ENCODE results near the gene TTC28. TPM values are rescaled to one million over a fixed set of nuclear protein-coding genes. Genes with fewer than 3 reads are reported as not detected.

Gene TTC28
- total RNA-seq, 4 donors from 2014 or later: 35.1 to 138 (median 50.8) TPM

- no peaks in the 10 kb centered on the region for H3K27me3 ChIP-seq
- TF ChIP-seq EP300 (IDR thresholded peaks at IDR 0.05): no peak
- no peak for TF ChIP-seq CTCF (IDR thresholded peaks at IDR 0.05)
- TF ChIP-seq POLR2AphosphoS5 (IDR thresholded peaks at IDR 0.05): no peak
- TF ChIP-seq POLR2A (IDR thresholded peaks at IDR 0.05): no peak
- H3K4me1 ChIP-seq: peaks cover 5 to 32% (median 11%) of the 10 kb centered on the region in 3 donors
- 32 to 40% methylated on average over 1 to 2 of the region's 2 CpGs for WGBS, 2 donors (ENCODE audit: low coverage in 1 of 2)
- no peak overlapping the region for H3K4me3 ChIP-seq
- no peak for ATAC-seq
- H3K36me3 ChIP-seq: no peaks in the 10 kb centered on the region
- H3K27ac ChIP-seq: no peak overlapping the region
- H3K9me3 ChIP-seq: no peaks in the 10 kb centered on the region
These were observed 285.0 kb downstream of the TTC28 start for GRCh38 chr22:28394513-28395110.

DNA sequence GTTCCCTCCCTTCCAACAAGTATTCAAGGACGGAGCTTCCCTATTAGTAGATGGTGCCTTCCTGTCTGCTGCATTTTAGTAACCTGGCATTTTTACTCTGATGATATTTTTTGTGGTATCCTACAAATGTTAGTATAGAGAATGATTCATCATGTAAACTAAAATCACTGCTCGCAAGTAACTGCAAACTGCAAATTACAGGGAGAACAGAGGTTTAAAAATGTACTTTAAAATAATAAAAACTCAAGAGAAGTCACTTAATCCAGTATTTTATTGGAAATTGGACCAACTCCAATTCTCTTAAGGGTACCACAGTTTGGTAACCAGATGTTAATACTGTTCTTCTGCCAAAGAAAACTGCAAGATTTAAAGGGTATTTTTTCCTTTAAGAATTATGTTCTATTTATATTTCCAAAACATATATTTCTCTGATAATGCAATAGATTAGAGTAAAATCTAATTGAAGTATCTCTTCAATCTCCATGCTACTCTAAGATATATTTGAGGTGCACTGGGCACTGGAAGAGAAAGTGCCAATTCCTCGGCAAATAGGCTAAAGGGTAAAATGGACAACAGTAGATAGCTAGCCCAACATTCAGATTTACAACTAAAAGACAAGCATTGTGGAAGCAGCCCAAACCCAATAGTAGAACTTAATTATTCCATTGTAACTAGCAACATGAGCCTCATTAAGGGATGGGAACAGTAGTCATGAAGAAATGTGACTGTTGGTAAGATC, 298.0 kb downstream of the TTC28 start:
- Histone ChIP-seq H3K36me3 (no peaks in the 10 kb centered on the region), H3K27me3 (no peaks in the 10 kb centered on the region), H3K9me3 (no peaks in the 10 kb centered on the region), H3K27ac (no peak overlapping the region), H3K4me1 (peaks cover 0 to 31% (median 0%) of the 10 kb centered on the region in 3 donors), H3K4me3 (no peak overlapping the region)
- no peak for TF ChIP-seq CTCF (IDR thresholded peaks at IDR 0.05)
- no peak for TF ChIP-seq POLR2AphosphoS5 (IDR thresholded peaks at IDR 0.05)
- TF ChIP-seq POLR2A (IDR thresholded peaks at IDR 0.05): no peak
- no peak for TF ChIP-seq EP300 (IDR thresholded peaks at IDR 0.05)
- ATAC-seq: no peak
- WGBS, 2 donors (ENCODE audit: low coverage in 1 of 2): 42 to 46% methylated on average over 2 to 3 of the region's 3 CpGs

DNA sequence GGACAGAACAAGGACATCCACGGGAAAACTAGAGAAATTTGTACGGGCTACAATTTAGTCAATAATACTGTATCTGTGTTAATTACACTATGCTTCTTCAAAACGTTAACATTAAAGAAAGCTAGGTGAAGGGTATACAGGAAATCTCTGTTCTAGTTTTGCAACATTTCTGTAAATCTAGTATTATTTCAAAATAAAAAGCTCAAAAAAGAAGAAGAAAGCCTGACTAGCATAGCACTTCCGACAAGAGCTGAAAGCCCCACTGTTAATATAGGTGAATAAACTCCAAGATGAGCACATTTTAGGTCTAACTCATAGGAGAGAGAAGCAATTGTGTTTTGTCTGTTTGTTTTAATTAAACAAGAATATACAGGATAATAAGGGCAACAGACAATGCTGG, 299.7 kb downstream of the TTC28 start:
- TF ChIP-seq POLR2A (IDR thresholded peaks at IDR 0.05): no peak
- TF ChIP-seq CTCF (IDR thresholded peaks at IDR 0.05): no peak
- TF ChIP-seq POLR2AphosphoS5 (IDR thresholded peaks at IDR 0.05): no peak
- no peak for TF ChIP-seq EP300 (IDR thresholded peaks at IDR 0.05)
- no peaks in the 10 kb centered on the region for H3K36me3 ChIP-seq
- H3K9me3 ChIP-seq: no peaks in the 10 kb centered on the region
- H3K27me3 ChIP-seq: no peaks in the 10 kb centered on the region
- 84% methylated on average over 4 of the region's 4 CpGs for WGBS, 2 donors (ENCODE audit: low coverage in 1 of 2)
- H3K27ac ChIP-seq: no peak overlapping the region
- no peak for ATAC-seq
- H3K4me1 ChIP-seq: peaks cover 0 to 45% (median 5%) of the 10 kb centered on the region in 3 donors
- H3K4me3 ChIP-seq: no peak overlapping the region

GRCh38 chr22:28379075-28379779, 300.4 kb downstream of the TTC28 start:
- TF ChIP-seq CTCF (IDR thresholded peaks at IDR 0.05) (no peak), EP300 (IDR thresholded peaks at IDR 0.05) (no peak), POLR2A (IDR thresholded peaks at IDR 0.05) (no peak), POLR2AphosphoS5 (IDR thresholded peaks at IDR 0.05) (no peak)
- Histone ChIP-seq H3K4me3 (no peak overlapping the region), H3K27me3 (no peaks in the 10 kb centered on the region), H3K9me3 (no peaks in the 10 kb centered on the region), H3K27ac (no peak overlapping the region), H3K4me1 (peaks cover 0 to 47% (median 5%) of the 10 kb centered on the region in 3 donors), H3K36me3 (no peaks in the 10 kb centered on the region)
- no peak for ATAC-seq

All from gastroesophageal sphincter (tissue), 4 donors.